HepG2 (cell line): Measurements from ENCODE around the gene TRAPPC12. TPM values are rescaled to one million over a fixed set of nuclear protein-coding genes. Genes with fewer than 3 reads are reported as not detected.

Source experiments
- ATM ChIP-seq: fragments of 450-650 bp; IDR thresholded peaks from 2 replicates; pipeline ENCODE4 v1.7.1; 2017; ENCODE audit warnings: mild to moderate bottlenecking, borderline replicate concordance
- BCL3 ChIP-seq: sonication (generic); formaldehyde crosslinking; IDR thresholded peaks from 2 replicates; pipeline ENCODE4 v1.5.1; 2020; ENCODE audit warnings: mild to moderate bottlenecking, missing genetic modification reagents, moderate library complexity
- CCAR2 ChIP-seq: fragments of 200-400 bp; formaldehyde crosslinking; optimal IDR thresholded peaks from 2 replicates; pipeline ENCODE3; 2018; ENCODE audit warnings: low read depth, mild to moderate bottlenecking, low read length, moderate library complexity
- DNMT3B ChIP-seq: conservative IDR thresholded peaks from 2 replicates; pipeline ENCODE4 v1.6.1; 2016; ENCODE audit warnings: missing biosample characterization, control low read depth
- ESRRA ChIP-seq: sonication (generic); formaldehyde crosslinking; IDR thresholded peaks from 2 replicates; pipeline ENCODE4 v1.5.1; 2020; ENCODE audit warnings: mild to moderate bottlenecking, low read depth, missing genetic modification reagents
- ISL2 ChIP-seq: sonication (generic); formaldehyde crosslinking; IDR thresholded peaks from 2 replicates; pipeline ENCODE4 v1.5.0; 2020; ENCODE audit warnings: missing genetic modification reagents
- MIER2 ChIP-seq: IDR thresholded peaks from 2 replicates; pipeline ENCODE4 v1.6.1; 2016; ENCODE audit warnings: missing biosample characterization, missing genetic modification reagents
- MYNN ChIP-seq: sonication (generic); formaldehyde crosslinking; IDR thresholded peaks from 2 replicates; pipeline ENCODE4 v1.4.0; 2020; ENCODE audit warnings: mild to moderate bottlenecking, low read depth, missing genetic modification reagents
- NFE2L2 ChIP-seq: fragments of 150-350 bp; IDR thresholded peaks from 2 replicates; pipeline ENCODE4 v1.6.1; 2014; ENCODE audit warnings: low read length
- PHF21A ChIP-seq: sonication (generic); formaldehyde crosslinking; IDR thresholded peaks from 2 replicates; pipeline ENCODE4 v1.5.0; 2020; ENCODE audit warnings: mild to moderate bottlenecking, missing genetic modification reagents
- PREB ChIP-seq: sonication (generic); formaldehyde crosslinking; IDR thresholded peaks from 2 replicates; pipeline ENCODE4 v1.4.0; 2020; ENCODE audit warnings: missing genetic modification reagents
- SETDB1 ChIP-seq: sonication (generic); formaldehyde crosslinking; IDR thresholded peaks from 2 replicates; pipeline ENCODE4 v1.5.1; 2020; ENCODE audit warnings: missing genetic modification reagents, mild to moderate bottlenecking, borderline replicate concordance
- TFE3 ChIP-seq: IDR thresholded peaks from 2 replicates; pipeline ENCODE4 v1.6.1; 2016
- ZNF251 ChIP-seq: sonication (generic); formaldehyde crosslinking; IDR thresholded peaks from 2 replicates; pipeline ENCODE4 v1.9.0; 2021; ENCODE audit warnings: mild to moderate bottlenecking, missing genetic modification reagents
- ZNF280D ChIP-seq: sonication (generic); formaldehyde crosslinking; IDR thresholded peaks from 2 replicates; pipeline ENCODE4 v1.5.1; 2020; ENCODE audit warnings: mild to moderate bottlenecking, missing genetic modification reagents
- ZNF337 ChIP-seq: sonication (generic); formaldehyde crosslinking; IDR thresholded peaks from 2 replicates; pipeline ENCODE4 v1.5.1; 2020; ENCODE audit warnings: missing genetic modification reagents, low read depth, mild to moderate bottlenecking, borderline replicate concordance
- ZNF354B ChIP-seq: sonication (generic); formaldehyde crosslinking; IDR thresholded peaks from 2 replicates; pipeline ENCODE4 v1.8.0; 2022; ENCODE audit warnings: mild to moderate bottlenecking, missing genetic modification reagents
- ZNF501 ChIP-seq: sonication (generic); formaldehyde crosslinking; IDR thresholded peaks from 2 replicates; pipeline ENCODE4 v1.5.1; 2020; ENCODE audit warnings: mild to moderate bottlenecking, moderate library complexity, missing genetic modification reagents
- polyA plus RNA-seq, 8 experiments: library from polyadenylated mRNA; depleted of rRNA in 3 of 8; stranded (reverse) in 7 of 8; unstranded in 1 of 8; fragments of >200 nt; fragmentation: Illumina TruSeq in 4 of 8; extraction: Trizol in 4 of 8; gene quantifications; 2 replicates each; pipeline versions ENCODE4 v1.2.1 to v1.2.3, GENCODE V29; 2011 to 2016; ENCODE audit warnings: low read depth in 4 of 8, missing spikeins in 1 of 8, mixed read lengths in 1 of 8; ENCODE audit not compliant: insufficient read depth in 1 of 8
- total RNA-seq, 5 experiments: library from RNA; depleted of rRNA; stranded (reverse); fragments of >200 nt; fragmentation: Illumina TruSeq; extraction: Trizol; gene quantifications; 2 replicates each; pipeline ENCODE4 v1.2.3, GENCODE V29; 2016; ENCODE audit warnings: low read depth in 1 of 5
- TF ChIP-seq, protein P1 (sequence below): sonication (generic); formaldehyde crosslinking; conservative IDR thresholded peaks from 2 replicates; pipeline ENCODE4 v1.4.0; 2020; ENCODE audit warnings: missing genetic modification reagents

TRAPPC12 gene
- total and polyA plus RNA-seq, 2 of the 13 experiments (the other 11 are each of a cell fraction or from before 2014, with no cell fraction given), result 46.4 to 97.7 TPM

DNA sequence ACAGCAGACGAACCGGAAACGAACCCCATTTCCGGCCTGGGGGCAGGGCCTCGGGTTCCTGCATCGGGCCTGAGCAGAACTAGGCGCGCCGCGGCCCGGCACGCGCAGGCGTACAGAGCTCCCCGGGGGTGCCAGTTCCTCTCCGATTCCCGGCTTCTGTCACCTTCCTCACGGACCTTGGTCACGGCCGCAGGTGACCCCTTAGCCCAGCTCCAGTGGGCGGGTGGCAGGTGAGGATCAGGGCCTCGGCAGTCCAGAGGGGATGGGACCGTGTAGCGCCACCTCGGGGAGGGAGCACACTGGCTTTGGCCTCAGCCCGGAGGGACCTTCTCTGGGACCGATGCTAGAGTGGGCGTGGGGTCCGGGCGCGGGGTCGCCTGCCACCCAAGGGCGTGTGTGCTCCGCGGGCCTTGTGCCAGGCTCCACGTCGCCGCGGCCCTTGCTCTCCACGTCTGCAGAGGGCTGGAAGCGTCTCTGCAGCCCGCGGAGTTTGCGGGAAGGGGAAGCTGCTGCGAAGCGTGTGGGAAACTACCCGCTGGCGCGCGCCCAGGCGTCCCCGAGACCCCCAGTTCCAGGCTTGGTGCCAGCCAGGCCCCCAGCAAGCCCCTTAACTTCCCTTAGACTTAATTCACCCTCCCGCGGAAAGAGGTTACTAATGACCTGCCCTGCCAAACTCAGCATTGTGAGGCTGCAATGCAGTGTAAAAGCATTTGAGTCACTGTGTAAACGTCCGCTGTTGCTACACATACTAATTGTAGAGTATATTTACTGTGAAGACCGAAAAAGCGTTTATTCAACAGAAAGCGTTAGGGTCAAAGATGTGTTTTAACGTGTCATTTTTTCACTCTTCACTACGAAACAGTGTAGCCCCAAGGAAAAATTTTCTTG lies at the start of gene TRAPPC12 (continued):
- TF ChIP-seq TFE3 (CRISPR knock-in tag) (peak; percentile 72), MYNN (CRISPR knock-in tag) (no peak), CCAR2 (no peak), ZNF354B (CRISPR knock-in tag) (no peak), MIER2 (CRISPR knock-in tag) (peak; percentile 55; the same call in 1 of the 2 replicates), ZNF337 (CRISPR knock-in tag) (peak; percentile 78; the same call in 1 of the 2 replicates), ISL2 (peak; percentile 60; the same call in 1 of the 2 replicates), ZNF251 (peak; percentile 94), ATM (no peak), NFE2L2 (no peak), BCL3 (CRISPR knock-in tag) (peak; percentile 96), SETDB1 (CRISPR knock-in tag) (peak; percentile 76; the same call in 1 of the 2 replicates), DNMT3B (CRISPR knock-in tag) (peak; percentile 61), PHF21A (CRISPR knock-in tag) (peak; percentile 97), PREB (CRISPR knock-in tag) (no peak; the same call in none of the 2 replicates), ZNF280D (CRISPR knock-in tag) (peak; percentile 97), ZNF501 (CRISPR knock-in tag) (peak; percentile 100), ESRRA (CRISPR knock-in tag) (peak; percentile 98)
- TF ChIP-seq, protein P1, sequence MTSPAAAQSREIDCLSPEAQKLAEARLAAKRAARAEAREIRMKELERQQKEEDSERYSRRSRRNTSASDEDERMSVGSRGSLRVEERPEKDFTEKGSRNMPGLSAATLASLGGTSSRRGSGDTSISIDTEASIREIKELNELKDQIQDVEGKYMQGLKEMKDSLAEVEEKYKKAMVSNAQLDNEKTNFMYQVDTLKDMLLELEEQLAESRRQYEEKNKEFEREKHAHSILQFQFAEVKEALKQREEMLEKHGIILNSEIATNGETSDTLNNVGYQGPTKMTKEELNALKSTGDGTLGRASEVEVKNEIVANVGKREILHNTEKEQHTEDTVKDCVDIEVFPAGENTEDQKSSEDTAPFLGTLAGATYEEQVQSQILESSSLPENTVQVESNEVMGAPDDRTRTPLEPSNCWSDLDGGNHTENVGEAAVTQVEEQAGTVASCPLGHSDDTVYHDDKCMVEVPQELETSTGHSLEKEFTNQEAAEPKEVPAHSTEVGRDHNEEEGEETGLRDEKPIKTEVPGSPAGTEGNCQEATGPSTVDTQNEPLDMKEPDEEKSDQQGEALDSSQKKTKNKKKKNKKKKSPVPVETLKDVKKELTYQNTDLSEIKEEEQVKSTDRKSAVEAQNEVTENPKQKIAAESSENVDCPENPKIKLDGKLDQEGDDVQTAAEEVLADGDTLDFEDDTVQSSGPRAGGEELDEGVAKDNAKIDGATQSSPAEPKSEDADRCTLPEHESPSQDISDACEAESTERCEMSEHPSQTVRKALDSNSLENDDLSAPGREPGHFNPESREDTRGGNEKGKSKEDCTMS (CRISPR knock-in tag), result no peak
